ENCODE measurements around the gene RAD51AP1. TPM values are rescaled to one million over a fixed set of nuclear protein-coding genes. Genes with fewer than 3 reads are reported as not detected.

RAD51AP1 gene
- polyA plus RNA-seq, 2 of the 4 experiments (the other 2 are of a cell fraction) = 30.6 to 56.7 TPM

- WGBS (ENCODE audit: missing lambda C conversion rate) = 79% methylated on average over 4 of the region's 4 CpGs
- POLR2A ChIA-PET = no interaction called here
- CTCF ChIA-PET = no interaction called here
These were observed 30.6 kb downstream of the RAD51AP1 start for GRCh38 chr12:4569261-4569660.

GRCh38 chr12:4572680-4573079 is 34.0 kb downstream of the RAD51AP1 start:
- 91% methylated on average over 7 of the region's 7 CpGs for WGBS (ENCODE audit: missing lambda C conversion rate)
- ChIA-PET POLR2A (no interaction called here), CTCF (no interaction called here)
- TF ChIP-seq EP300 (IDR thresholded peaks at IDR 0.05) (no peak), CBX2 (IDR thresholded peaks at IDR 0.05; ENCODE audit: borderline replicate concordance, low read depth) (no peak), JUNB (IDR thresholded peaks at IDR 0.05) (no peak), RFX5 (IDR thresholded peaks at IDR 0.05) (no peak), JUN (IDR thresholded peaks at IDR 0.05) (no peak), SREBF2 (IDR thresholded peaks at IDR 0.05) (no peak), CHD2 (IDR thresholded peaks at IDR 0.05; ENCODE audit: low read length, partially characterized antibody) (no peak), ZFP36 (IDR thresholded peaks at IDR 0.05; ENCODE audit: borderline replicate concordance, partially characterized antibody) (no peak), E2F6 (IDR thresholded peaks at IDR 0.05; ENCODE audit: borderline replicate concordance, low read depth) (no peak), RAD21 (conservative IDR thresholded peaks at IDR 0.05 in 1 of 2, IDR thresholded peaks at IDR 0.05 in 1 of 2) (no peak), HOXB5 (CRISPR knock-in tag; IDR thresholded peaks at IDR 0.05) (no peak), MAX (IDR thresholded peaks at IDR 0.05) (no peak), POLR2AphosphoS2 (conservative IDR thresholded peaks at IDR 0.05; ENCODE audit: low read length) (no peak), EHF (CRISPR knock-in tag; IDR thresholded peaks at IDR 0.05) (no peak), HEYL (CRISPR knock-in tag; IDR thresholded peaks at IDR 0.05) (no peak), ZNF302 (CRISPR knock-in tag; IDR thresholded peaks at IDR 0.05) (no peak)
- no peak overlapping the region for H3K4me2 ChIP-seq
- H3K9me3 ChIP-seq = no peaks in the 10 kb centered on the region
- ATAC-seq (no peak), FAIRE-seq (no peak), DNase-seq (ENCODE audit: low read depth in 1 of 2, low spot score in 1 of 2) (no peak)
- H3K4me1 ChIP-seq = no peaks in the 10 kb centered on the region
- H3K4me3 ChIP-seq = no peak overlapping the region
- H3K27ac ChIP-seq = no peak overlapping the region

More at GRCh38 chr12:4569261-4569660, 30.6 kb downstream of the RAD51AP1 start:
- no peak for FAIRE-seq
- ATAC-seq = no peak
- Histone ChIP-seq H3K27ac (no peak overlapping the region), H3K4me2 (no peak overlapping the region), H3K4me1 (no peaks in the 10 kb centered on the region), H3K4me3 (no peak overlapping the region), H3K9me3 (no peaks in the 10 kb centered on the region)
- DNase-seq (ENCODE audit: low read depth in 1 of 2, low spot score in 1 of 2) = no peak
- no peak for TF ChIP-seq CEBPB (IDR thresholded peaks at IDR 0.05)
- TF ChIP-seq CBX8 (IDR thresholded peaks at IDR 0.05) = no peak
- TF ChIP-seq ELK1 (IDR thresholded peaks at IDR 0.05; ENCODE audit: low read depth, low read length) = no peak
- TF ChIP-seq EHF (CRISPR knock-in tag; IDR thresholded peaks at IDR 0.05) = no peak
- no peak for TF ChIP-seq FOSB (CRISPR knock-in tag; IDR thresholded peaks at IDR 0.05)
- TF ChIP-seq HEYL (CRISPR knock-in tag; IDR thresholded peaks at IDR 0.05) = no peak
- no peak for TF ChIP-seq HMGXB4 (CRISPR knock-in tag; IDR thresholded peaks at IDR 0.05; ENCODE audit: borderline replicate concordance)
- TF ChIP-seq PHF8 (IDR thresholded peaks at IDR 0.05; ENCODE audit: borderline replicate concordance, low read depth) = no peak
- no peak for TF ChIP-seq ATOH8 (CRISPR knock-in tag; IDR thresholded peaks at IDR 0.05; ENCODE audit: low read depth)
- no peak for TF ChIP-seq SMC3 (IDR thresholded peaks at IDR 0.05)
- TF ChIP-seq RNF2 (IDR thresholded peaks at IDR 0.05; ENCODE audit: borderline replicate concordance, low read depth) = no peak
- no peak for TF ChIP-seq HOXA7 (CRISPR knock-in tag; IDR thresholded peaks at IDR 0.05)
- no peak for TF ChIP-seq ZFP36 (IDR thresholded peaks at IDR 0.05; ENCODE audit: borderline replicate concordance, partially characterized antibody)
- TF ChIP-seq POLR2A (IDR thresholded peaks at IDR 0.05; ENCODE audit: low read length) = no peak
- no peak for TF ChIP-seq NR3C1 (IDR thresholded peaks at IDR 0.05)
- TF ChIP-seq RFX5 (IDR thresholded peaks at IDR 0.05) = no peak

Data from A549 (cell line).